A549 treated with AZD2906 at 1 μM for 4 hours (cell line): ENCODE data around the gene EFCAB10. TPM values are rescaled to one million over a fixed set of nuclear protein-coding genes. Genes with fewer than 3 reads are reported as not detected.

Experiments
- total RNA-seq: library from RNA; stranded (reverse); fragments of 200-300 nt; extraction: Qiagen RNA extraction; gene quantifications from 5 replicates; pipeline ENCODE4 v1.2.3, GENCODE V29; 2022

The EFCAB10 gene, protein sequence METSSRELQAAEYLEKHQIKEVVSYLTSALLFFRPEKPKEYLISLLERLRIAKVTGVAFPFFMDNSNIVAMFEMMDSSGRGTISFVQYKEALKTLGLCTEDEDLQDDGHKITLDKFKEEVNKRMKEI
- total RNA-seq: 2.1 to 3.4 TPM (median 2.8 TPM) in 5 replicates

DNA sequence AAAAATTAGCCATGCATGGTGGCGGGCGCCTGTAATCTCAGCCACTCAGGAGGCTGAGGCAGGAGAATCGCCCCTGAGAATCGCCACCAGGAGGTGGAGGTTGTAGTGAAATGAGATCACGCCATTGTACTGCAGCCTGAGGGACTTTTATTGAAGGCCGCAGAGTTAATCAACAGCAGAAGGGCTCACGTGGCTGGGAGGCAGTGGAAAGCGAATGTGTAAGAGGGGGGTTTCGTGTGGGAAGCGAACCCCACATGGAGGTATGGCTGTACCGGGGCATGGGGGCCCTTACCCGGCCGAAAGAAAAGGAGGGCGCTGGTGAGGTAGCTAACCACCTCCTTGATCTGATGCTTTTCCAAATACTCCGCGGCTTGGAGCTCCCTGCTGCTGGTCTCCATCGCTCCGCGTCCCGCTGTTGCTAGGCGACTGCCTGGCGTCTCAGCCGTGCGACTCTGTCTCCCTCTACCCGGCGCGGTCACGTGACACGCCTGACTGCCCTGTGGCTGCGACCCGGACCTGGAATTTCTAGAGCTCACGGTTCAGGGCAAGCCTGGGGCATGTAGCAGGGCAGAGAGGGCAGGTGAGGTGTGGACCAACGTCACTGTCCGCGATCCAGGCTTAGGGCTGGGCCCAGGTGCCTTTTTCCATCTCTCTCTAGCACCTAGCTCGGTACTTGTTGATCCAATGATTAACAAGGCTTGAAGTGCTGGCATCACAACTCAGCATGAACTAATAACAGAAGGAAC lies at the start of gene EFCAB10:
EFCAB10 (minus strand) TSS at position 428 of the 746 bp plus-strand sequence; CDS start at position 398, 30 bp downstream.

DNA sequence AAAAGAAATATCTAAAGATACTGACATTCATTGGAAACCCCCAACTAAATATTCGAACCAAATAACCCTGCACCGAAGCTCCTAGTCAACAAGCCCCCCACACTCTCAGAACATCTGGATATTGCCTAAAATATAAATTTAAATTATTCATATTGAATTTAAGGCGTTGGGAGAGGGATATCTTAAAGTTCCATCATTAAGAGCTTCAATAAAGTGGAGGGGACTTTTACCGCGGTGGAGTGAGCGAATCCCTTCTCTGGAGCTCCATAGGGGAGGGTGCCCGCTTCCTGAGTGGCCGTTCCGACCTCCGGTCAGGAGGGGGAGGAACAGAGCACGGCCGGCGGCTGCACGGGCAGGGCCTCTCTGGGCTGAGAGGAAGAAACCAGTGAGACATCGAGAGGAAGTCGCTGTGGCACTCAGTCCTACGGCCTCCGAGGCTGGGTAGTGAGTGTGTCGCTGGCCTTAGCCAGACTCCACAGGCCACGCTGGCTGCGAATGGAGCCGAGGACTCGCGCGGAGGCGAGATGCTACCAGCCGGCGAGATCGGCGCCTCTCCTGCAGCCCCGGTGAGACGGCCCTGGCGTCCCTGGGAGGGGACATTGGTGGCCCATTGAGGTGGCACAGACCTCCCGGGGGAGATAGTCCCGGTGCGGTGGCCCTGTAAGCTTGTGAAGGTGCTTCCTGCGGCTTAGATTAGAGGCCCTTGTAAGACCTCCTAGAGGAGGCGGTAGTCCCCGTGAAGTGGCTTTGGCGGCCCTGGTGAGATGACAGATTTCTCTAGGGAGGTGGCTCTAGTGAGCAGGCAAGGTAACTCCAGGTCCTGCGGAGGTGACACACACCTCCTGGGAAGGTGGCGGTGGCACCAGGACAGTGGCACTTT lies 49.3 kb downstream of the EFCAB10 start, which contains the start of gene RINT1:
RINT1 (plus strand) TSS at position 410 of the 880 bp plus-strand sequence; CDS start at position 525, 115 bp downstream.

DNA sequence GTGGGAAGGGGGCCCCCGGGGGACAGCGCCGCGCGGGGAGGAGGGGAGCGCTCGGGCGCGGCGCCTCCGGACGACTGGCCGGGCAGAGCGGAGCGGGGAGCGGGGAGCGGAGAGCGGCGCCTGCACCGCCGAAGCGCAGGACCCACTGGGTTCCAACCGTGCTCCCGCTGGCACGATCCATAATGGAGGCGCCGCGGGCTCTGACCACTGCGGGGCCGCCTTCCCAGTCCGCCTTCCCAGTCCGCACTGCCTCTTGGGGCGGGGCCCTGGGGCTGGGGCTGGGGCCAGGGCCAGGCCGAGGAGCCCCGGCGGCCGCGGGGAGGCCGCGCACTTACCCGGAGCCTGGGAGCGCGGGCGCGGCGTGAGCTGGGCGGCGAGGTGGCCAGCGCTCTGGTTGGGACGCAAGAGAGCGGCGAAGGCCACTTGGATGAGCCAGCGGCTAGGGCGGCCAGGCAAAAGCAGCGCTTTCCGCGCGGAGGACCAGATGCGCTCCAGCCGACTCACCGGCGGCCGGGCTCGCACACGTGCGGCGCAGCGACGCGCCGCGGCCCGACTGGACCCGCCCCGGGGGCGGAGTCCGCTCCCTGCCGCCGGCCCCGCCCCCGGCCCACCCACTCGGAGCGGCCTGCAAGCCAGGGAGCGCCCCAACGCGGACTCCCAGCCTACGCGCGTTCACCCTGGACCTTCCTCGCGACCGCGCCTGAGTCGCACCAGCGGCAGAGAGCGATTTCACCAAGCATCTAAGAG lies 59.4 kb downstream of the EFCAB10 start, which contains the start of gene PUS7:
PUS7 (minus strand) TSS at position 555 of the 747 bp plus-strand sequence. CDS start 13,759 bp downstream, outside the sequence.

Other genes starting within 250 kb of the EFCAB10 start
- 31.5 to 42.6 TPM (median 36.4 TPM) in 5 replicates for gene SRPK2, start 192.6 kb downstream of the EFCAB10 start, total RNA-seq
- 22.8 to 35.8 TPM (median 22.9 TPM) in 5 replicates for gene PUS7, start 59.2 kb downstream of the EFCAB10 start, total RNA-seq
- 13.6 to 17.0 TPM (median 14.0 TPM) in 5 replicates for gene RINT1, start 49.3 kb downstream of the EFCAB10 start, total RNA-seq